Sigmoid colon (tissue), 7 donors: Measurements from ENCODE around the gene PLA2R1. TPM values are rescaled to one million over a fixed set of nuclear protein-coding genes. Genes with fewer than 3 reads are reported as not detected.

Experiments
- DNase-seq: peaks from one replicate; pipeline ENCODE4 v3.0.0-alpha.2; 2019
- H3K27ac ChIP-seq, 4 donors: fragments of 200-600 bp; sonication (generic); one replicate each; pipeline ENCODE4 v1.5.1; 2016 to 2019; ENCODE audit warnings: mild to moderate bottlenecking in 1 of 4
- H3K27me3 ChIP-seq, 3 donors: fragments of 200-600 bp; sonication (generic); one replicate each; pipeline ENCODE4 v1.5.1; 2019; ENCODE audit warnings: mild to moderate bottlenecking in 1 of 3
- H3K36me3 ChIP-seq, 4 donors: fragments of 200-600 bp; sonication (generic); one replicate each; pipeline ENCODE4 v1.5.1; 2016 to 2019
- H3K4me1 ChIP-seq, 4 donors: fragments of 200-600 bp; sonication (generic); one replicate each; pipeline ENCODE4 v1.5.1; 2017 to 2019
- H3K4me3 ChIP-seq, 4 donors: fragments of 200-600 bp; sonication (generic); one replicate each; pipeline ENCODE4 v1.5.1; 2017 to 2019; ENCODE audit warnings: mild to moderate bottlenecking in 2 of 4, moderate library complexity in 1 of 4
- H3K9me3 ChIP-seq, 4 donors: fragments of 200-600 bp in 3 of 4; sonication (generic) in 3 of 4; one replicate each; pipeline versions ENCODE4 v1.5.1 to v1.6.1; 2013 to 2019
- EP300 ChIP-seq, 4 donors: sonication (generic); formaldehyde crosslinking; IDR thresholded peaks; one replicate each; pipeline ENCODE4 v1.6.1; 2017; ENCODE audit warnings: antibody characterized with exemption in 4 of 4
- POLR2A ChIP-seq, 2 donors: fragments of 450-650 bp; IDR thresholded peaks; one replicate each; pipeline ENCODE4 v1.6.1; 2016; ENCODE audit warnings: antibody characterized with exemption in 2 of 2, mild to moderate bottlenecking in 2 of 2, moderate library complexity in 2 of 2
- POLR2AphosphoS5 ChIP-seq, 4 donors: sonication (generic); formaldehyde crosslinking; IDR thresholded peaks; one replicate each; pipeline ENCODE4 v1.6.1; 2017; ENCODE audit warnings: antibody characterized with exemption in 4 of 4
- WGBS, 2 donors: extraction: QIAGEN DNeasy Blood & Tissue Kit; methylation state at CpG; one replicate each; pipeline ENCODE4 v1.1.7; 2013; 5-methylcytosine and 5-hydroxymethylcytosine counted together
- intact Hi-C: fragments of 100-400 bp; cut with DNase I; formaldehyde crosslinking; loops from one replicate; pipeline ENCODE4 v1.15.1; 2023
- polyA plus RNA-seq, 3 donors: library from polyadenylated mRNA; stranded (reverse); fragments of 200-250 nt; gene quantifications; one replicate each; pipeline ENCODE4 v1.2.3, GENCODE V29; 2013
- total RNA-seq, 4 donors: library from RNA; depleted of rRNA; stranded (reverse); fragments of >200 nt; gene quantifications; one replicate each; pipeline ENCODE4 v1.1.0, GENCODE V29; 2016
- TF ChIP-seq, protein P1 (sequence below), 4 experiments: fragments of 450-650 bp in 3 of 4; fragments of 200-600 bp in 1 of 4; IDR thresholded peaks; one replicate each; pipeline ENCODE4 v1.5.1; 2016 to 2019; ENCODE audit warnings: antibody characterized with exemption in 4 of 4, mild to moderate bottlenecking in 3 of 4, moderate library complexity in 2 of 4
- donor health status: healthy with polysubstance abuse.
- donor health status: Bipolar disorder and iron deficiency.
- donor health status: healthy.

The PLA2R1 gene
- total and polyA plus RNA-seq, 7 donors, result 0.23 to 19.7 (median 3.9) TPM

DNA sequence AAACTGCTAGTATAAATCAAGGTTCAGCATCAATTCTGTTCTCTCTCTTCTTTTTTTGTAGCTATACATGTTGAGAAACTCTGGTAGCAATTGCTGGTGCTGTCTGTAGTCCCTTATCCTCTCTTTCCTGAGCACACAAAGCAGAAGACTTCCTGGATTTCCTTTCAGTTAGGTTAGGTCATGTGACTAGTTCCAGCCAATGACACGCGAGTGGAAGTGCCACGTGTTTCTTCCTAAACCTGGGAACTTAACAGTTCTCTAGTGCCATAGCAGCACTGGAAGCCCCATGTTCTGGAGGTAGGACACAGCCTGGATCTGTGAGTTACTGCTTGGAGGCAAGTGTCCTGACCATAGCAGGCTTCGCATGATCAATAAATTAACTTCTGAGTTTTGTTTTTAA is 125.9 kb downstream of the PLA2R1 start:
- H3K4me1 ChIP-seq, result peaks cover 0 to 21% (median 15%) of the 10 kb centered on the region in 4 donors
- H3K9me3 ChIP-seq, result no peaks in the 10 kb centered on the region
- H3K27ac ChIP-seq, result no peak overlapping the region
- H3K27me3 ChIP-seq, result no peaks in the 10 kb centered on the region
- H3K36me3 ChIP-seq, result no peaks in the 10 kb centered on the region
- H3K4me3 ChIP-seq, result no peak overlapping the region
- TF ChIP-seq POLR2A (IDR thresholded peaks at IDR 0.05), result no peak
- TF ChIP-seq POLR2AphosphoS5 (IDR thresholded peaks at IDR 0.05), result no peak
- no peak for TF ChIP-seq EP300 (IDR thresholded peaks at IDR 0.05)
- TF ChIP-seq, protein P1, sequence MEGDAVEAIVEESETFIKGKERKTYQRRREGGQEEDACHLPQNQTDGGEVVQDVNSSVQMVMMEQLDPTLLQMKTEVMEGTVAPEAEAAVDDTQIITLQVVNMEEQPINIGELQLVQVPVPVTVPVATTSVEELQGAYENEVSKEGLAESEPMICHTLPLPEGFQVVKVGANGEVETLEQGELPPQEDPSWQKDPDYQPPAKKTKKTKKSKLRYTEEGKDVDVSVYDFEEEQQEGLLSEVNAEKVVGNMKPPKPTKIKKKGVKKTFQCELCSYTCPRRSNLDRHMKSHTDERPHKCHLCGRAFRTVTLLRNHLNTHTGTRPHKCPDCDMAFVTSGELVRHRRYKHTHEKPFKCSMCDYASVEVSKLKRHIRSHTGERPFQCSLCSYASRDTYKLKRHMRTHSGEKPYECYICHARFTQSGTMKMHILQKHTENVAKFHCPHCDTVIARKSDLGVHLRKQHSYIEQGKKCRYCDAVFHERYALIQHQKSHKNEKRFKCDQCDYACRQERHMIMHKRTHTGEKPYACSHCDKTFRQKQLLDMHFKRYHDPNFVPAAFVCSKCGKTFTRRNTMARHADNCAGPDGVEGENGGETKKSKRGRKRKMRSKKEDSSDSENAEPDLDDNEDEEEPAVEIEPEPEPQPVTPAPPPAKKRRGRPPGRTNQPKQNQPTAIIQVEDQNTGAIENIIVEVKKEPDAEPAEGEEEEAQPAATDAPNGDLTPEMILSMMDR (IDR thresholded peaks at IDR 0.05), result no peak
- DNase-seq, result no peak
- WGBS, 2 donors, result 90 to 93% methylated on average over 4 of the region's 4 CpGs
- intact Hi-C loops, result no loop called here

DNA sequence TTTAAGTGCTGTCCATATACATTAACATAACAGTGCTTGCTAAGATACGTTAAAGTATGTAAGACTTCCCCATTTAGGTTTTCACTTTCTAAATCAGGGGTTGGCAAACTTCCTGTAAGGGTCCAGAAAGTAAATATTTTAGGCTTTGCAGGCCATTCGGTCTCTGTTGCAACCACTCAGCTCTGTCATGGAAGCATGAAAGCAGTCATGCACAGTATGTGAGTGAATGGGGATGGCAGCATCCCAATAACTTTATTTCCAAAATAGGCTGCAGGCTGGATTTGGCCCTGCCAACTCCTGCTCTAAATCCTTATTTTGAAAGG is 128.7 kb downstream of the PLA2R1 start:
- no peak for DNase-seq
- WGBS, 2 donors, result 36 to 68% methylated on average over 2 of the region's 2 CpGs
- Histone ChIP-seq H3K9me3 (no peaks in the 10 kb centered on the region), H3K27me3 (no peaks in the 10 kb centered on the region), H3K36me3 (no peaks in the 10 kb centered on the region), H3K4me1 (peaks cover 0 to 21% (median 15%) of the 10 kb centered on the region in 4 donors), H3K27ac (no peak overlapping the region), H3K4me3 (no peak overlapping the region)
- intact Hi-C loops, result no loop called here
- no peak for TF ChIP-seq EP300 (IDR thresholded peaks at IDR 0.05)
- TF ChIP-seq, protein P1 (IDR thresholded peaks at IDR 0.05), result no peak
- no peak for TF ChIP-seq POLR2AphosphoS5 (IDR thresholded peaks at IDR 0.05)
- no peak for TF ChIP-seq POLR2A (IDR thresholded peaks at IDR 0.05)

DNA sequence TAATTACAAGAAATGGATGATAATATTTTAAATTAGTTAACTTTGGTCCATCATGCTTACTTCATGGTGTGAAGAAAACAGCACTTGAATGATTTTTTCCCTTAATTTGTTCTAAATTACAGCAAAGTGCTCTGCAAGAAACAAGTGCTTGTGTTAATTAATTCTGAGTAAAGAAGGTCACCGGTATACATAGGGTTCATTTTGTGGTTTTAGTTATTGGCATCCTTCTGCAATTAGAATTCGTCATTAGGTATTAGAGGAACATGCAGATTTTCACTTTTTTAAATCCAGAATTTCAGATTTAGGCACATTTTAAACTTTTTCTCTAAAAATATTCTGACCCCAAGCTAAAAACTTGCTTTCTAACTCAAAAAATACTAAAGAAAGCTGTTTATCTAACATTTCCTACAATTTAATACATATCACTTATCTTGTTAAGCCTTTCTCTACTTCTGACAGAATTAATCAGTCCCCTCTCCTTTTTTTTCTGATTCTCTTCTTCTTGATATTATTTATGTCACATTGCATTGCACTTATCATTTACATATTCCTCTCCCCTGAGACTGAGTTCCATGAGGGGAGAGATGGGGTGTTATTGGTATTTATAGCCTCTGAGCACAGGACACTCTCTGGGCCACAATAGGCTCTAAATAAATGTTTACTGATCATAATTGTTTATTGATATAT is 129.2 kb downstream of the PLA2R1 start:
- H3K27ac ChIP-seq, result no peak overlapping the region
- H3K36me3 ChIP-seq, result no peaks in the 10 kb centered on the region
- no peak for DNase-seq
- peaks cover 0 to 20% (median 13%) of the 10 kb centered on the region in 4 donors for H3K4me1 ChIP-seq
- no peak for TF ChIP-seq POLR2A (IDR thresholded peaks at IDR 0.05)
- no peak for TF ChIP-seq POLR2AphosphoS5 (IDR thresholded peaks at IDR 0.05)
- no peak for TF ChIP-seq EP300 (IDR thresholded peaks at IDR 0.05)
- TF ChIP-seq, protein P1 (IDR thresholded peaks at IDR 0.05), result no peak
- peaks cover 0 to 3% (median 2%) of the 10 kb centered on the region in 4 donors for H3K9me3 ChIP-seq
- intact Hi-C loops, result no loop called here
- H3K27me3 ChIP-seq, result no peaks in the 10 kb centered on the region
- WGBS, 2 donors, result 60 to 87% methylated on average over 2 of the region's 2 CpGs
- H3K4me3 ChIP-seq, result no peak overlapping the region

DNA sequence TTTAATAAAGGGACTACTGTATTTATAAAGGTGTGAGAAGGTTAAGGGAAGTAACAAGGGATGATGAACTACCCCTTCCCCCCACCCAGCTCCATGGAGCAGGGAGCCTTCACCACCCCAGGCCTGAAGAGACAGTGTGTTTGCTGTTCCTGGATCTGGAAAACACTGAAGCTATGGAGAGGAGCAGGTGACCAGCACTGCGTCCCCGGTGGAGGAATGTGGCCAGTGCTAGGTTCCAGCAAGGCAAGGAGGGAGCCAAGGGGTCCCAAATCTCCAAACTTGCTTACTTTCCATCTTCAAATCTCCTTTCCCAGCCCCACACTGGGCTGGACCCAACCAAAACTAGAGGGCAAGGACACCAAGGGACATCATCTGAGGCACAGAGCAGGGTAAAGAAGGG is 135.7 kb downstream of the PLA2R1 start:
- TF ChIP-seq EP300 (IDR thresholded peaks at IDR 0.05) (no peak), POLR2A (IDR thresholded peaks at IDR 0.05) (no peak), POLR2AphosphoS5 (IDR thresholded peaks at IDR 0.05) (no peak)
- TF ChIP-seq, protein P1 (IDR thresholded peaks at IDR 0.05), result no peak
- 88 to 94% methylated on average over 2 of the region's 2 CpGs for WGBS, 2 donors
- Histone ChIP-seq H3K27me3 (no peaks in the 10 kb centered on the region), H3K4me3 (no peak overlapping the region), H3K9me3 (peaks cover 0 to 7% (median 2%) of the 10 kb centered on the region in 4 donors), H3K4me1 (peaks cover 0 to 2% (median 0%) of the 10 kb centered on the region in 4 donors), H3K36me3 (no peaks in the 10 kb centered on the region), H3K27ac (no peak overlapping the region)
- no peak for DNase-seq
- intact Hi-C loops, result no loop called here

DNA sequence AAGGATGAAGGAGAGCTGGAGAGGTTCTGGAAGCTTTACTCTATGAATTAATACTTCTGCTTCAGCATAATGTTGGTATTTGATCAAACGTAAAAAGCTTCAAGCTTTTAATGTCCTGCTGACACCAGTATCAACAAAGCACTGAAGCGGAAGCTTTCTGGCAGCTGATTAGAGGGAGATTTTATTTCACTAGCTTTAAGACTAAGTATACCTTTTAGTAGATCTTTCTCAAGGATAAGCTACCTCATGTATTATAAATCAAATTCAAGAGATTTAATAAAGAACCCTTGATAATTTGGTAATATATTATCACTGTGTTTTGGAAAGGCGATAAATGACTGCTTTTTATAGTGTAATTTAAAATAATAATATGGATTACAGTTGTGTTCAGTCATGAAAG is 136.4 kb downstream of the PLA2R1 start:
- intact Hi-C loops, result no loop called here
- DNase-seq, result no peak
- Histone ChIP-seq H3K27ac (no peak overlapping the region), H3K4me1 (peaks cover 0 to 4% (median 0%) of the 10 kb centered on the region in 4 donors), H3K27me3 (no peaks in the 10 kb centered on the region), H3K9me3 (peaks cover 0 to 7% (median 2%) of the 10 kb centered on the region in 4 donors), H3K4me3 (no peak overlapping the region), H3K36me3 (no peaks in the 10 kb centered on the region)
- TF ChIP-seq POLR2AphosphoS5 (IDR thresholded peaks at IDR 0.05) (no peak), EP300 (IDR thresholded peaks at IDR 0.05) (no peak), POLR2A (IDR thresholded peaks at IDR 0.05) (no peak)
- TF ChIP-seq, protein P1 (IDR thresholded peaks at IDR 0.05), result no peak
- 84 to 91% methylated on average over 3 of the region's 3 CpGs for WGBS, 2 donors
